Breast epithelium (tissue), 4 donors: ENCODE data around the gene FLII. TPM values are rescaled to one million over a fixed set of nuclear protein-coding genes. Genes with fewer than 3 reads are reported as not detected.

Experiments used
- DNase-seq, 2 donors: peaks; one replicate each; pipeline ENCODE4 v3.0.0-alpha.2; 2019; ENCODE audit warnings: low spot score in 2 of 2
- H3K27ac ChIP-seq, 2 donors: fragments of 200-600 bp; sonication (generic) in 1 of 2; one replicate each; pipeline ENCODE4 v1.5.1; 2016 to 2019; ENCODE audit warnings: mild to moderate bottlenecking in 1 of 2
- H3K27me3 ChIP-seq, 2 donors: fragments of 200-600 bp; sonication (generic) in 1 of 2; one replicate each; pipeline versions ENCODE4 v1.5.1 to v1.6.0; 2017 to 2019; ENCODE audit warnings: control low read depth in 1 of 2, mild to moderate bottlenecking in 1 of 2
- H3K36me3 ChIP-seq: fragments of 200-600 bp; one replicate; pipeline ENCODE4 v1.5.1; 2019
- H3K4me1 ChIP-seq, 2 donors: fragments of 200-600 bp; sonication (generic); one replicate each; pipeline ENCODE4 v1.5.1; 2016 to 2019; ENCODE audit warnings: control low read depth in 1 of 2
- H3K4me3 ChIP-seq, 3 donors: fragments of 200-600 bp; sonication (generic); 1 replicate in 2 of 3; 2 replicates in 1 of 3; pipeline ENCODE4 v1.5.1; 2016 to 2019; ENCODE audit warnings: mild to moderate bottlenecking in 3 of 3, moderate library complexity in 2 of 3
- H3K9me3 ChIP-seq, 2 donors: fragments of 200-600 bp; sonication (generic) in 1 of 2; one replicate each; pipeline ENCODE4 v1.5.1; 2016 to 2019; ENCODE audit warnings: control low read depth in 1 of 2
- POLR2A ChIP-seq: fragments of 450-650 bp; IDR thresholded peaks from one replicate; pipeline ENCODE4 v1.6.1; 2016; ENCODE audit warnings: antibody characterized with exemption, mild to moderate bottlenecking, moderate library complexity
- POLR2AphosphoS5 ChIP-seq, 3 donors: sonication (generic); formaldehyde crosslinking; IDR thresholded peaks; one replicate each; pipeline ENCODE4 v1.6.1; 2017; ENCODE audit warnings: antibody characterized with exemption in 3 of 3
- intact Hi-C: fragments of 100-400 bp; cut with DNase I; formaldehyde crosslinking; loops from one replicate; pipeline ENCODE4 v1.15.1; 2023; ENCODE audit warnings: low total_unique reads
- total RNA-seq, 3 donors: library from RNA; depleted of rRNA; stranded (reverse); fragments of >200 nt; gene quantifications; one replicate each; pipeline ENCODE4 v1.1.0, GENCODE V29; 2016
- TF ChIP-seq, protein P1 (sequence below), 3 donors: fragments of 450-650 bp; IDR thresholded peaks; one replicate each; pipeline ENCODE4 v1.5.1; 2016 to 2017; ENCODE audit warnings: antibody characterized with exemption in 3 of 3, mild to moderate bottlenecking in 3 of 3, moderate library complexity in 3 of 3

FLII gene
- total RNA-seq, 3 donors from 2014 or later: 235 to 298 (median 293) TPM

- intact Hi-C loops: no loop called here
- Histone ChIP-seq H3K36me3 (peaks cover 7% of the 10 kb centered on the region), H3K9me3 (no peaks in the 10 kb centered on the region), H3K27me3 (no peaks in the 10 kb centered on the region), H3K4me3 (no peak overlapping the region), H3K27ac (no peak overlapping the region), H3K4me1 (no peaks in the 10 kb centered on the region)
- DNase-seq: no peak
- TF ChIP-seq, protein P1, sequence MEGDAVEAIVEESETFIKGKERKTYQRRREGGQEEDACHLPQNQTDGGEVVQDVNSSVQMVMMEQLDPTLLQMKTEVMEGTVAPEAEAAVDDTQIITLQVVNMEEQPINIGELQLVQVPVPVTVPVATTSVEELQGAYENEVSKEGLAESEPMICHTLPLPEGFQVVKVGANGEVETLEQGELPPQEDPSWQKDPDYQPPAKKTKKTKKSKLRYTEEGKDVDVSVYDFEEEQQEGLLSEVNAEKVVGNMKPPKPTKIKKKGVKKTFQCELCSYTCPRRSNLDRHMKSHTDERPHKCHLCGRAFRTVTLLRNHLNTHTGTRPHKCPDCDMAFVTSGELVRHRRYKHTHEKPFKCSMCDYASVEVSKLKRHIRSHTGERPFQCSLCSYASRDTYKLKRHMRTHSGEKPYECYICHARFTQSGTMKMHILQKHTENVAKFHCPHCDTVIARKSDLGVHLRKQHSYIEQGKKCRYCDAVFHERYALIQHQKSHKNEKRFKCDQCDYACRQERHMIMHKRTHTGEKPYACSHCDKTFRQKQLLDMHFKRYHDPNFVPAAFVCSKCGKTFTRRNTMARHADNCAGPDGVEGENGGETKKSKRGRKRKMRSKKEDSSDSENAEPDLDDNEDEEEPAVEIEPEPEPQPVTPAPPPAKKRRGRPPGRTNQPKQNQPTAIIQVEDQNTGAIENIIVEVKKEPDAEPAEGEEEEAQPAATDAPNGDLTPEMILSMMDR (IDR thresholded peaks at IDR 0.05): no peak
- no peak for TF ChIP-seq POLR2AphosphoS5 (IDR thresholded peaks at IDR 0.05)
- no peak for TF ChIP-seq POLR2A
These were observed 7.3 kb downstream of the FLII start for GRCh38 chr17:18251204-18251603.

DNA sequence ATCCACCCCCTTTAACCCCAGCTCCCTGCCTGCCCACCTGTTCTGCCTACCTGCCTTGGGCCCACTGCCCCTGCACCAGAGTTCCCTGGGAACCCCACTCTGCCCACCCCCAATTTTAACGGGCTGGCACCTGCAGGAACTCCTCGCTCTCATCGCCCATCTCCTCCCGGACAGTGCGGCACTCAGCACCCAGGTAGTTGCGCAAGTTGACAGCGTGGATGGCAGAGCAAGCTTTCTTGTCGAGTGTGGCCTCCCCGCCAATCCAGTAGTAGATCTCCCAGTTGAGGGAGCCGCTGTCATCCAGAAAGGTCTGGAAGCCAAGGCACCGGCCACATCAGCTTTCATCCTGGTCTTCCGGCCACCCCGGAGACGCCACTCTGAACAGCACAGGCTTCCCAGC, 7.8 kb downstream of the FLII start:
- Histone ChIP-seq H3K4me1 (no peaks in the 10 kb centered on the region), H3K27ac (no peak overlapping the region), H3K4me3 (no peak overlapping the region), H3K27me3 (no peaks in the 10 kb centered on the region), H3K9me3 (no peaks in the 10 kb centered on the region), H3K36me3 (peaks cover 7% of the 10 kb centered on the region)
- no peak for DNase-seq
- no peak for TF ChIP-seq POLR2AphosphoS5 (IDR thresholded peaks at IDR 0.05)
- TF ChIP-seq POLR2A: no peak
- TF ChIP-seq, protein P1 (IDR thresholded peaks at IDR 0.05): no peak
- intact Hi-C loops: no loop called here

- no peak overlapping the region for H3K27ac ChIP-seq
- intact Hi-C loops: no loop called here
These were observed 8.3 kb downstream of the FLII start for GRCh38 chr17:18250259-18250658.

GRCh38 chr17:18248811-18249210, 9.7 kb downstream of the FLII start:
- Histone ChIP-seq H3K36me3 (peaks cover 7% of the 10 kb centered on the region), H3K4me3 (no peak overlapping the region), H3K27ac (peak overlapping the region in 1 of 2 donors; percentile 61), H3K4me1 (no peaks in the 10 kb centered on the region), H3K9me3 (no peaks in the 10 kb centered on the region), H3K27me3 (no peaks in the 10 kb centered on the region)
- TF ChIP-seq POLR2A (no peak), POLR2AphosphoS5 (IDR thresholded peaks at IDR 0.05) (no peak)
- TF ChIP-seq, protein P1 (IDR thresholded peaks at IDR 0.05): no peak
- intact Hi-C loops: no loop called here
- no peak for DNase-seq

More at GRCh38 chr17:18250259-18250658, 8.3 kb downstream of the FLII start:
- TF ChIP-seq, protein P1 (IDR thresholded peaks at IDR 0.05): no peak
- TF ChIP-seq POLR2AphosphoS5 (IDR thresholded peaks at IDR 0.05) (no peak), POLR2A (no peak)
- Histone ChIP-seq H3K27me3 (no peaks in the 10 kb centered on the region), H3K9me3 (no peaks in the 10 kb centered on the region), H3K4me1 (no peaks in the 10 kb centered on the region), H3K4me3 (no peak overlapping the region), H3K36me3 (peaks cover 7% of the 10 kb centered on the region)
- DNase-seq: no peak

DNA sequence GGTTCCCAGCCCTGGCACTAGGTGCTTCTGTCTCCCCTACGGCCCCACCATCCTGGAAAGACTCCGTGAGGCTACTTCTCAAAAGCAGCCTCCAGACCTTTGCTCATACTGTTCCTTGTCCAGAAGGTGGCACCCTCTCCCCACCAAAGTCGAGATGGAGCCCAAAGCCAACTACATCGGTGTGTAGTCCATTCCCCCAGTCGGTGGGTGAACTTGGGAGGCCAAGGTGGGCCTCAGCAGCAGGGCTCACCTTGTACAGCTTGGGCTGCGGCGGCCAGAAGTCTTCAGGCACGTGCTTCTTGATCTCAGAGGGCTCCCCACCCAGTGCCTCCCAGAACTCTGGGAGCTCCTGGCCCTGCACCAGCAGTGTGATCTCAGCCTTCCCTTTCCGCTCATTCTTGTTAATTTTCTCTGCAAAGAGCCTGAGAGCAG, 10.2 kb downstream of the FLII start:
- peak in 1 of 2 donors; percentile 53 for DNase-seq
- no peak overlapping the region for H3K4me3 ChIP-seq
- H3K27me3 ChIP-seq: no peaks in the 10 kb centered on the region
- H3K27ac ChIP-seq: peak overlapping the region in 1 of 2 donors; percentile 61
- H3K9me3 ChIP-seq: no peaks in the 10 kb centered on the region
- peaks cover 7% of the 10 kb centered on the region for H3K36me3 ChIP-seq
- no peaks in the 10 kb centered on the region for H3K4me1 ChIP-seq
- intact Hi-C loops: no loop called here
- TF ChIP-seq POLR2AphosphoS5 (IDR thresholded peaks at IDR 0.05) (peak in 1 of 3 donors; percentile 25), POLR2A (no peak)
- TF ChIP-seq, protein P1 (IDR thresholded peaks at IDR 0.05): peak; percentile 22 to 72 (median 63)
